OCI-LY1 (cell line): ENCODE results near the gene GFOD1.
"Not testable (repeated sequence)": the region's sequence is repeated elsewhere in the genome, so short reads cannot be mapped to it uniquely, and the experiment has no call there.

Experiments used
- CTCF ChIP-seq: fragments of 200-600 bp; sonication (generic), shearing (Covaris generic); IDR thresholded peaks from 2 replicates; pipeline ENCODE4 v1.5.1; 2017; ENCODE audit warnings: mild to moderate bottlenecking, antibody characterized with exemption, low read length, moderate library complexity, mixed read lengths
- EZH2 ChIP-seq: fragments of 200-600 bp; sonication (generic), shearing (Covaris generic); IDR thresholded peaks from 2 replicates; pipeline ENCODE4 v1.8.0; 2017; ENCODE audit warnings: borderline replicate concordance, mixed run types, mild to moderate bottlenecking, antibody characterized with exemption, low read length, moderate library complexity, mixed read lengths

GRCh38 chr6:13460289-13460688, 27.1 kb downstream of the GFOD1 start:
- not testable (repeated sequence) for TF ChIP-seq CTCF, EZH2
